Cortex of kidney (tissue), 1 donor: ENCODE data around the gene SH3D19.

Experiments used
- DNase-seq: peaks from one replicate; lab custom pipeline; 2025; lab: John Stamatoyannopoulos, UW

SH3D19 gene

GRCh38 chr4:151195801-151196200 is 129.6 kb downstream of the SH3D19 start:
- no peak for DNase-seq

DNA sequence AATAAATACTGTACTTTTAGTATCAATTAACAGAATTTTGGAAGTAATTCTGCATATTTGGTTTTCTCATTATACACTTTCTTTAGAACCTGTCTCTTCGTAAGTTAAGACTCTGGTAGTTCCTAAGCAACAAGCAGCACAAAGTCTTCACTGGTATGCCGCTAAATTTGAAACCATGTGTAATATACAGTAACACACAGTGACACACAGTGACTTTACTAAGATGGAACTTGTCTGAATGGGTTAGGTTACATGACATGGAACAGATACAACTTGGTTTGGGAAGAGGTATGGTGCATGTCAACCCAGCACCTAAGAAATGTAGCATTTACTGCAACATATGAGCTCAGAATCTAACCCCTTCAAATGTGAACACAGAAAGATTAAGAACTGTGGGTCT is 132.0 kb downstream of the SH3D19 start:
- DNase-seq: no peak

DNA sequence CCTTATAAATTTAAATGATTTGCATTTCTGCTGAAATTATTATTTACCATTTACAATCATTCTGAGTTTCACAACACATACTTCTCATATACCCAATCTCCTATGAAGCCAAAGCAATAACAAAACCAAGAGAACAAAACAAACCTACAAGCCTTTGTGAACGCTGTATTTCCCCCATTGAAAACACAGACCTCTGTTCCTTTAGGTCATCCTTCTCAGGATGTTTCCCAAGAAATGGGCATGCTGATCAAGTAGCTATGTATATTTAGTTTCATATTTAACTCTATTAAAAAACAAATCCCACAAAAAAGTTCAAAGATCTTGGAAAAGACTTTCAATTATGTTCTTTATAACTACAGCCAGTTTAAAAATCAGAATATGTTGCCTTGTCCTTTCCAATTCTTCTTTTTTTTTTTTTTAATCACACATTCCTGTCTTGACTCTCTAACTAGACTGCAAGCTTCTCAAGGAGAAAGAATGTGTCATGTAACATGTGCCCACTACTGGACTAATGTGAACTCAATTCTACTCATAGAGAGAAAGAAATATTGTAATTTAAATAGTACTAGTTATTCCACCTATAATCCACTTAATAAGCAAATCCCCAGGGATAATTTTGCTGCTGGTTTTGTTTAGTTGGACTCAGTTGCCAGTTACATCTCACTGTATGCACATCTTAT is 132.7 kb downstream of the SH3D19 start:
- DNase-seq: no peak

GRCh38 chr4:151184523-151185458 is 140.6 kb downstream of the SH3D19 start:
- DNase-seq: no peak

GRCh38 chr4:151182455-151182996 is 142.9 kb downstream of the SH3D19 start:
- no peak for DNase-seq

GRCh38 chr4:151176685-151177084 is 148.7 kb downstream of the SH3D19 start:
- DNase-seq: no peak

DNA sequence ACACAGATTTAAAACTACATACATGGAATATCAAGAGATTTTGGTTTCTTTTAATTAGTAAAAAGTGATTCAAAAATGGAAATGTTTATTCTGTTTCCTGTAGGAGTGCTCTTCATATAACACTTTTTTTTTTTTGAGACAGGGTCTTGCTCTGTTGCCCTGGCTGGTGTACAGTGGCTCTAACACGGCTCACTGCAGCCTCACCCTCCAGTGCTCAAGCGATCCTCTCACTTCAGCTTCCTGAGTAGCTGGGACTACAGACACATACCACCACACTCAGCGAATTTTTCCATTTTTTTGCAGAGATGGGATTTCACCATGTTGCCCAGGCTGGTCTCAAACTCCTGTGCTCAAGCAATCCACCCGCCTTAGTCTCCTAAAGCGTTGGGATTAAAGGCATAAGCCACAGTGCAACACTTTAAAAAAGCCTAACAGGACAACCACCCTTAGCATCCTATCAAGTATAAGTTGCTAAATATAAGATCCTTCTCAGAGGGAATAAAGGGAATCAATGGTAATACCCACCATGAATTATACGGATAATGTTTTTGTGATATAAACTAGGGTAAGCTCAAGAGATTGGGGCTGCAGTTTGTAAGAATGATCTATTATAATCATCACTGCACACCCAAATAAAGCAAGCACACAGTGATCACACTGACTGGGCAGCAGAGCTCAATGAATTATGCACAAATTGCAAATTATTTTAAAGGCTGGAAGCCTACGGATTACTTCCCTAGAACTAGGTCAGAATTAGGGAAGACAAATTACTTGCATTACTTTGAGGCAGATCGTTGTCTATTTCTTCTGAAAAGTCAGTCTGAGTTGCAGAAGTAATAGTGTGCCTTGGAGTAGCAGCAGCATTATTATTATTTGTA is 149.4 kb downstream of the SH3D19 start:
- DNase-seq: no peak

GRCh38 chr4:151175233-151175632 is 150.2 kb downstream of the SH3D19 start:
- DNase-seq: no peak

GRCh38 chr4:151174784-151175183 is 150.6 kb downstream of the SH3D19 start:
- no peak for DNase-seq

- DNase-seq: no peak
These were observed 151.5 kb downstream of the SH3D19 start for GRCh38 chr4:151173871-151174270.

GRCh38 chr4:151169900-151170299 is 155.5 kb downstream of the SH3D19 start:
- no peak for DNase-seq

GRCh38 chr4:151169223-151169622 is 156.2 kb downstream of the SH3D19 start:
- DNase-seq: no peak

GRCh38 chr4:151167561-151167960 is 157.8 kb downstream of the SH3D19 start:
- DNase-seq: no peak

DNA sequence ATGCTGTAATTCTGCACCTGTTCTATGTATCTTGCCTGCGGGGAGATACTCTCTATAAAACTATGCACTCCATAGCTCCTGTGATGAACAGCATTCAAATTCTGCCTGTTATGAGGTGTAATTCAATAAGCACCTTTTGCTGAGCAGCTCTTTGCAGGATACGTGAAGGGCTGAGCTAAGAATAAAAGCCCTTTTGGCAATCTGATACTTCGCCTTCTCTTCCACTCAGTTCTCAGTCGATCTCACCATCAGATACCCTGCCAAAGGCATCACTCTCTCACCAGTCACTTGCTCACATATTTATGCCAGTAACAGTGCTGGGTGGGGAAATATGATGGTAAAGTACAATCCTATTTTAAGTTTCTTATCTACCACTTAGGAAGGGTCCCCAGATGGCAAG is 158.8 kb downstream of the SH3D19 start:
- no peak for DNase-seq

DNA sequence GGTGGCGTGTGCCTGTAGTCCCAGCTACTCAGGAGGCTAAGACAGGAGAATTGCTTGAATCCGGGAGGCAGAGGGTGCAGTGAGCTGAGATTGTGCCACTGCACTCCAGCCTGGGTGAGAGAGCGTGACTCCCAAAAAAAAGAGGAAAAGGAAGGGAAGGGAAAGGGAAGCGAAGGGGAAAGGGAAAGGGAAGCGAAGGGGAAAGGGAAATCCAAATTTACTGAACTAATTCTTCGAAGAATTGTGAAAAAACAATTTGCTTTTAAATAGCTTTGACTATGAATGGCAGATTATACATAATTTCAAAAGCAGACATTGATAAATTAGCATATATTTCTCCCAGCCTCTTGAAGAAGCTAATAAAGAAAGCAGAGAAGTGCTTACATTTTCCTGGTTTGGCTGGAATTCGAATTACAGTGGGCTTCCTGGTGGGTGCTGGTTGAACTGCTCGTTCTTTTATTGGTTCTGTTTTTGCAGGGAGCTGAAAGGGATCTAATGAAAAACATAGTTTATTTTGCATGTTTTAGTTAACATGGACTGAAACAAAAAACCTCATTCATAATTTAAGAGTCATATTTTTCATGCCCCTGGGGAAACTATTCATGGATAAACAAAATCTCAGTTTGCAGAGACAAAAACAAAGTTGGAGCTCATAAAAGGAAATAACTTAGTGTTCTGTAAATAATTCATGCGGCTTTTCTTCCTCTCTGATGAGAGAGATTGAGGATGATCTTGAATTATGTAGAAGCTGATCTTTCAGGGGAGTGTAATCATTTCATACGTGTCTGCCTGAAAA is 160.0 kb downstream of the SH3D19 start:
- DNase-seq: no peak

GRCh38 chr4:151163855-151164254 is 161.6 kb downstream of the SH3D19 start:
- DNase-seq: no peak

GRCh38 chr4:151158979-151159378 is 166.4 kb downstream of the SH3D19 start:
- no peak for DNase-seq

DNA sequence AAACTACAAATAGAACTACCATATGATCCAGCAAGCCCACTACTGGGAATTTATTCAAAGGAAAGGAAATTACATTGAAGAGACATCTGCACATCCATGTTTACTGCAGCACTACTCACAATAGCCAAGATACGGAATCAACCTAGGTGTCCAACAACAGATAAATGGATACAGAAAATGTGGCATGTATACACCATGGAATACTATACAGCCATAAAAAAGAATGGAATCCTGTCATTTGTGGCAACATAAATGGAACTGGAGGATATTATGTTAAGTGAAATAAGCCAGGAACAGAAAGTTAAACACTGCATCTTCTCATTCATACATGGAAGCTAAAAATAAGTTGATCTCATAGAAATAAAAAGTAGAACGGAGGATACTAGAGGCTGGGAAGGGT is 167.9 kb downstream of the SH3D19 start:
- no peak for DNase-seq

- no peak for DNase-seq
These were observed 171.8 kb downstream of the SH3D19 start for GRCh38 chr4:151153585-151153984.

- DNase-seq: no peak
These were observed 173.4 kb downstream of the SH3D19 start for GRCh38 chr4:151152028-151152427.
